Activated B cell treated with CpG ODN at 0.5 μM for 24 hours (primary cell): ENCODE results near the gene SLC16A1. TPM values are rescaled to one million over a fixed set of nuclear protein-coding genes. Genes with fewer than 3 reads are reported as not detected.

Experiments
- ATAC-seq: fragments of 200-7000 bp; cut with Tn5 transposase; one replicate; pipeline ENCODE4 v1.10.0; 2021; ENCODE audit warnings: low read depth, mild to moderate bottlenecking, moderate library complexity
- CTCF ChIA-PET: fragments of 350-600 bp; sonication (Branson Sonifier 250); formaldehyde crosslinking; loops from one replicate; lab custom pipeline; 2021; ENCODE audit warnings: antibody characterized with exemption; lab: Charles Lee
- POLR2A ChIA-PET: fragments of 350-600 bp; sonication (Branson Sonifier 250); formaldehyde crosslinking; loops from one replicate; lab custom pipeline; 2021; ENCODE audit warnings: antibody characterized with exemption; lab: Charles Lee
- DNase-seq: peaks from one replicate; pipeline ENCODE4 v3.0.0; 2022
- H3K27ac Mint-ChIP-seq: one replicate; pipeline ENCODE4 v1.8.0; 2020; ENCODE audit warnings: mixed read lengths
- H3K27me3 Mint-ChIP-seq: one replicate; pipeline ENCODE4 v1.8.0; 2021; ENCODE audit warnings: mixed read lengths
- H3K36me3 Mint-ChIP-seq: one replicate; pipeline ENCODE4 v1.8.0; 2021; ENCODE audit warnings: low read depth, mixed read lengths
- H3K4me1 Mint-ChIP-seq: one replicate; pipeline ENCODE4 v1.8.0; 2021; ENCODE audit warnings: mixed read lengths
- H3K4me3 Mint-ChIP-seq: one replicate; pipeline ENCODE4 v1.8.0; 2020; ENCODE audit warnings: mild to moderate bottlenecking, mixed read lengths
- H3K9me3 Mint-ChIP-seq: one replicate; pipeline ENCODE4 v1.8.0; 2020; ENCODE audit warnings: mixed read lengths
- intact Hi-C: fragments of 100-400 bp; cut with micrococcal nuclease; formaldehyde crosslinking; loops from one replicate; pipeline ENCODE4 v1.15.1; 2024
- total RNA-seq: library from RNA; stranded (reverse); gene quantifications from 2 replicates; pipeline ENCODE4 v1.2.3, GENCODE V29; 2022
- TF ChIP-seq, protein P1 (sequence below): fragments of 200-600 bp; IDR thresholded peaks from one replicate; pipeline ENCODE4 v1.8.0; 2022; ENCODE audit warnings: antibody characterized with exemption, mild to moderate bottlenecking

The SLC16A1 gene
- total RNA-seq, 1 donor from 2014 or later = 17.9 TPM

DNA sequence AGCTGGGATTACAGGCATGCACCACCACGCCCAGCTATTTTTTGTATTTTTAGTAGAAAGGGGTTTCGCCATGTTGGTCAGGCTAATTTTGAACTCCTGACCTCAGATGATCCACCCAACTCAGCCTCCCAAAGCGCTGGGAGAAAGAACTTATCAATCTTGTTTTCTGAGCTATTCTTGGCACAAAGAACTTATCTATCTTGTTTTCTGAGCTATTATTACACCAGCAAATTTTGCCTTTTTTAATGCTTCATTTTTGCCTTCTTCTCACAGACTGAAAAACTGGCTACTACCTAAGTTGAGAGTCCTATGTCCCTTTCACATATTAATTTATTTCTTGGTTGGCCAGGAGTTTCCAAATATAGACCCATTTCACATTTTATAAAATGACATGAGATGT lies 9.3 kb downstream of the SLC16A1 start:
- TF ChIP-seq, protein P1, sequence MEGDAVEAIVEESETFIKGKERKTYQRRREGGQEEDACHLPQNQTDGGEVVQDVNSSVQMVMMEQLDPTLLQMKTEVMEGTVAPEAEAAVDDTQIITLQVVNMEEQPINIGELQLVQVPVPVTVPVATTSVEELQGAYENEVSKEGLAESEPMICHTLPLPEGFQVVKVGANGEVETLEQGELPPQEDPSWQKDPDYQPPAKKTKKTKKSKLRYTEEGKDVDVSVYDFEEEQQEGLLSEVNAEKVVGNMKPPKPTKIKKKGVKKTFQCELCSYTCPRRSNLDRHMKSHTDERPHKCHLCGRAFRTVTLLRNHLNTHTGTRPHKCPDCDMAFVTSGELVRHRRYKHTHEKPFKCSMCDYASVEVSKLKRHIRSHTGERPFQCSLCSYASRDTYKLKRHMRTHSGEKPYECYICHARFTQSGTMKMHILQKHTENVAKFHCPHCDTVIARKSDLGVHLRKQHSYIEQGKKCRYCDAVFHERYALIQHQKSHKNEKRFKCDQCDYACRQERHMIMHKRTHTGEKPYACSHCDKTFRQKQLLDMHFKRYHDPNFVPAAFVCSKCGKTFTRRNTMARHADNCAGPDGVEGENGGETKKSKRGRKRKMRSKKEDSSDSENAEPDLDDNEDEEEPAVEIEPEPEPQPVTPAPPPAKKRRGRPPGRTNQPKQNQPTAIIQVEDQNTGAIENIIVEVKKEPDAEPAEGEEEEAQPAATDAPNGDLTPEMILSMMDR = no peak
- DNase-seq (no peak), ATAC-seq (no peak)
- intact Hi-C loops = no loop called here
- no peaks in the 10 kb centered on the region for H3K4me1 Mint-ChIP-seq
- ChIA-PET POLR2A (no interaction called here), CTCF (no interaction called here)
- no peak overlapping the region for H3K4me3 Mint-ChIP-seq
- no peak overlapping the region for H3K27ac Mint-ChIP-seq
- H3K27me3 Mint-ChIP-seq = no peaks in the 10 kb centered on the region
- no peaks in the 10 kb centered on the region for H3K9me3 Mint-ChIP-seq
- H3K36me3 Mint-ChIP-seq = peaks cover 2% of the 10 kb centered on the region

DNA sequence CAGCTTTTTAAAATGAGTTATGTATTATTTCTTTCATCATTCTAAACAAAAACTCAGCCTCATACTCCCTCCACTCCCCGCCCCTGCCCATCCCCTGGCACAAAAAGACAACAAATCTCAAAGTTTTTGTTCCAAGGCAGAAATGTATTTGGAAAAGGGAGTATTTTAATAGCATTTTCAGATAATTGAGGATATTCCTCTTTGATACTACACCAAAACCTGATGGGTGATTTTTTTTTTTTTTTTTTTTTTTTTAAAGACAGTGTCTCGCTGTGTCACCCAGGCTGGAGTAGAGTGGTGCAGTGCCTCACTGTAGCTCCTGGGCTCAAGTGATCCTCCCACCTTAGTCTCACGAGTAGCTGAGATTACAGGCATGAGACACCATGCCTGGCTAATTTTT lies 16.2 kb downstream of the SLC16A1 start:
- no peak for ATAC-seq
- CTCF ChIA-PET = no interaction called here
- TF ChIP-seq, protein P1 = no peak

DNA sequence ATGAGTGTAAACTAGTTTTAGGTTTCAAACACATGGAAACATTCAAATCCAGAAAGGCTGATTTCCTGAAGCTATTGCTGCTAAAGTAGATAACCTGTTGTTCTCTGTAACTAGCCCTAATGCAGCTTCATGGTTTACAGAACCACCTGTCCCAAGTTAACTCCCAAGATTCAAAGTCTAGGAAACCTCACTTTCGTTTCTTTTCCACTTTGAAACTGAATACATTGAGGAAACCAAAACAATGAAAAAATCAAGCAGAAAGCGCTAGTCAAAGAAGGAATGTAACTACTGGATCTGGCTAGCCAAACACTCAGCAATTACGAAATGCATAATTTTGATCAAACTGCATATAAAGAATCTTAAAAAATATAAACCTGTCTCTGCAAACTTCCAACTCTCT lies 17.8 kb downstream of the SLC16A1 start:
- H3K9me3 Mint-ChIP-seq = no peaks in the 10 kb centered on the region
- TF ChIP-seq, protein P1 = no peak
- ChIA-PET POLR2A (no interaction called here), CTCF (no interaction called here)
- intact Hi-C loops = no loop called here
- no peak overlapping the region for H3K27ac Mint-ChIP-seq
- H3K4me3 Mint-ChIP-seq = no peak overlapping the region
- H3K27me3 Mint-ChIP-seq = no peaks in the 10 kb centered on the region
- ATAC-seq = no peak
- H3K36me3 Mint-ChIP-seq = peaks cover 2% of the 10 kb centered on the region
- H3K4me1 Mint-ChIP-seq = peaks cover 7% of the 10 kb centered on the region
- no peak for DNase-seq

More for the DNA sequence above, 16.2 kb downstream of the SLC16A1 start:
- Mint-ChIP-seq H3K4me1 (peaks cover 7% of the 10 kb centered on the region), H3K36me3 (peaks cover 2% of the 10 kb centered on the region), H3K4me3 (no peak overlapping the region), H3K27ac (no peak overlapping the region), H3K27me3 (no peaks in the 10 kb centered on the region), H3K9me3 (no peaks in the 10 kb centered on the region)
- POLR2A ChIA-PET = interaction anchor here (0.7 kb wide), 1 partner anchor 77 kb away, joined by 15 read pairs; no protein-coding TSS in a partner anchor
- intact Hi-C loops = no loop called here
- no peak for DNase-seq

DNA sequence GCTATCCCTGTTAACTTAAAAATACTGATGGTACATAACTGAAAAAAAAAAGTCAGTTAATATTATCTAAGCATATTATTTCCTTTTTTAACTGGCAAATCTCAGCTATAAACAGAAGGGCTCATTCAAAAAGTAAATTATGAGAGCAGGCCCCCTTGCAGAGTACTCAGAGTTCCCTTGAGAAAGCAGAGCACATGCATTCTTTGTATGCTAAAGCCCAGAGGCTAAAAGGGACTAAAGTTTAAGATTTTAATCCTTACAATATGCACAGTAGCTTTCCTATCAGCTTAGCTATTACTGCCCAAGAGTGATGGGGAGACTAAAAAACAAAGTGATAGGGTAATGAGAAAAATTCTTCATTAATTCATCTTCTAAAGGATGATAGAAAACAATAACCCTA lies 18.5 kb downstream of the SLC16A1 start:
- H3K4me1 Mint-ChIP-seq = peaks cover 7% of the 10 kb centered on the region
- ChIA-PET CTCF (interaction anchor here (0.8 kb wide), 1 partner anchor 135 kb away, joined by 5 read pairs; the partner anchor contains the start of gene LRIG2), POLR2A (interaction anchor here (1.6 kb wide), 1 partner anchor 135 kb away, joined by 3 read pairs; no protein-coding TSS in a partner anchor)
- H3K36me3 Mint-ChIP-seq = no peaks in the 10 kb centered on the region
- TF ChIP-seq, protein P1 = no peak
- ATAC-seq (no peak), DNase-seq (no peak)
- intact Hi-C loops = no loop called here
- no peak overlapping the region for H3K4me3 Mint-ChIP-seq
- no peak overlapping the region for H3K27ac Mint-ChIP-seq
- no peaks in the 10 kb centered on the region for H3K9me3 Mint-ChIP-seq
- H3K27me3 Mint-ChIP-seq = no peaks in the 10 kb centered on the region

DNA sequence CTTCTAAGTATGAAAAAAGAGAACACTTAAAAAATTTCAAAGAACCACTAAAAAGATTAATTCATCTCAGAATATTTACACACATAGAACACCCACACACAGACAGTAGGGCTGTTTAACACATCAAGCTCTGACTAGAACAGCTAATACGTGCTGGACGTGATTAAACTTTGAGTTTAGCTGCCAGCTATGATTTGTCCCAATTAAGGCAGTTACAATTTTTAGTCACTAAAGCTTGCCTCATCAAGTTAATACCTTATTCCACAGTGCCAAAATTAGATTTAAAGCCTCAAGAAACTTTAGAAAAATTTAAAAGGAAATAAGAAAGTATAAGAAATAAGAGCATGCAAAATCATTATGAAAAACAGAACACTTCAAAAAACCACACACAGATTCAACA lies 18.9 kb downstream of the SLC16A1 start:
- Mint-ChIP-seq H3K36me3 (no peaks in the 10 kb centered on the region), H3K9me3 (no peaks in the 10 kb centered on the region), H3K4me3 (no peak overlapping the region), H3K4me1 (peaks cover 7% of the 10 kb centered on the region), H3K27me3 (no peaks in the 10 kb centered on the region), H3K27ac (no peak overlapping the region)
- ATAC-seq (no peak), DNase-seq (no peak)
- intact Hi-C loops = no loop called here
- ChIA-PET CTCF (interaction anchor here (0.8 kb wide), 2 partner anchors 105 to 136 kb away, joined by 3 to 5 read pairs; partner anchors contain the start of gene LRIG2), POLR2A (interaction anchor here (1.6 kb wide), 1 partner anchor 135 kb away, joined by 3 read pairs; no protein-coding TSS in a partner anchor)
- TF ChIP-seq, protein P1 = no peak
